HCT116 (cell line): ENCODE measurements around the gene KIAA1549. TPM values are rescaled to one million over a fixed set of nuclear protein-coding genes. Genes with fewer than 3 reads are reported as not detected.

Source experiments
- ATAC-seq: fragments of 200-7000 bp; cut with Tn5 transposase; 2 replicates; pipeline ENCODE4 v1.9.1; 2020; ENCODE audit warnings: mild to moderate bottlenecking, moderate library complexity
- BruUV-seq: library from RNA; stranded (reverse); fragments of 400-500 nt; replicated peaks from 2 replicates; lab custom pipeline; 2021; lab: Mats Ljungman, UMichigan
- CTCF ChIA-PET: fragments of 300-600 bp; sonication (Branson Sonifier 250); formaldehyde crosslinking; loops from one replicate; lab custom pipeline; 2021; ENCODE audit warnings: antibody characterized with exemption; lab: Charles Lee
- POLR2A ChIA-PET: fragments of 300-600, 350-600 bp; sonication (Branson Sonifier 250); formaldehyde crosslinking; loops from one replicate; lab custom pipeline; 2021; ENCODE audit warnings: antibody characterized with exemption; lab: Charles Lee
- RAD21 ChIA-PET, 2 experiments: fragments of 300-600 bp; sonication (Branson Sonifier 250); formaldehyde crosslinking; loops; one replicate each; lab custom pipeline; 2023; ENCODE audit warnings: low total read pairs in 2 of 2; ENCODE audit not compliant: uncharacterized antibody in 2 of 2, unreplicated experiment in 2 of 2, low non-redundant PET in 1 of 2; lab: Charles Lee
- DNase-seq: peaks from one replicate; pipeline ENCODE4 v3.0.0-alpha.2; 2010; ENCODE audit warnings: low read depth, low spot score
- H2AFZ ChIP-seq: fragments of 200-600 bp; shearing (Covaris generic), sonication (generic); 2 replicates; pipeline ENCODE4 v1.6.1; 2017; ENCODE audit warnings: low read depth, mixed run types, mixed read lengths, antibody characterized with exemption, low read length; ENCODE audit not compliant: poor library complexity, severe bottlenecking
- H3K27ac ChIP-seq: 2 replicates; pipeline ENCODE4 v1.5.1; 2012; ENCODE audit warnings: low read depth, low read length
- H3K27me3 ChIP-seq: fragments of 200-600 bp; sonication (generic); 2 replicates; pipeline ENCODE4 v1.6.1; 2016; ENCODE audit warnings: mixed run types, low read length, mixed read lengths; ENCODE audit not compliant: insufficient read depth
- H3K36me3 ChIP-seq, 2 experiments: fragments of 200-500 bp in 1 of 2; fragments of 200-600 bp in 1 of 2; sonication (Bioruptor generic) in 1 of 2; sonication (generic) in 1 of 2; 2 replicates each; pipeline versions ENCODE4 v1.5.1 to v1.6.1; 2014 to 2016; ENCODE audit warnings: low read length in 2 of 2, inconsistent platforms in 1 of 2, mixed read lengths in 1 of 2, mixed run types in 1 of 2; ENCODE audit not compliant: insufficient read depth in 2 of 2, control insufficient read depth in 1 of 2
- H3K4me1 ChIP-seq, 2 experiments: fragments of 200-600 bp in 1 of 2; sonication (generic) in 1 of 2; 2 replicates each; pipeline versions ENCODE4 v1.5.1 to v1.6.1; 2012 to 2017; ENCODE audit warnings: low read length in 2 of 2, inconsistent platforms in 1 of 2, mild to moderate bottlenecking in 1 of 2, mixed read lengths in 1 of 2, mixed run types in 1 of 2, moderate library complexity in 1 of 2; ENCODE audit not compliant: insufficient read depth in 2 of 2, control insufficient read depth in 1 of 2
- H3K4me2 ChIP-seq: fragments of 200-600 bp; sonication (generic); 2 replicates; pipeline ENCODE4 v1.6.1; 2017; ENCODE audit warnings: mixed run types, low read length, mixed read lengths
- H3K4me3 ChIP-seq, 2 experiments: fragments of 200-600 bp in 1 of 2; sonication (generic) in 1 of 2; replicated peaks in 1 of 2; 2 replicates each; pipeline ENCODE4 v1.5.1; 2011 to 2016; ENCODE audit warnings: low read length in 2 of 2, control low read depth in 1 of 2, low read depth in 1 of 2, mild to moderate bottlenecking in 1 of 2, mixed read lengths in 1 of 2, mixed run types in 1 of 2
- H3K79me2 ChIP-seq: fragments of 200-600 bp; sonication (generic); 2 replicates; pipeline ENCODE4 v1.6.1; 2017; ENCODE audit warnings: mild to moderate bottlenecking, mixed run types, low read length, moderate library complexity, mixed read lengths; ENCODE audit not compliant: insufficient read depth
- H3K9ac ChIP-seq: fragments of 200-600 bp; sonication (generic); 2 replicates; pipeline ENCODE4 v1.6.1; 2016; ENCODE audit warnings: low read length, mixed read lengths
- H3K9me2 ChIP-seq: fragments of 200-600 bp; sonication (generic), shearing (Covaris generic); 2 replicates; pipeline ENCODE4 v1.6.1; 2017; ENCODE audit warnings: mixed run types, mild to moderate bottlenecking, moderate library complexity; ENCODE audit not compliant: insufficient read depth
- H3K9me3 ChIP-seq, 2 experiments: fragments of 200-500 bp in 1 of 2; fragments of 200-600 bp in 1 of 2; sonication (Bioruptor generic) in 1 of 2; sonication (generic) in 1 of 2; 2 replicates each; pipeline ENCODE4 v1.6.1; 2014 to 2017; ENCODE audit warnings: low read length in 2 of 2, mixed read lengths in 2 of 2, inconsistent platforms in 1 of 2, low read depth in 1 of 2, mild to moderate bottlenecking in 1 of 2, mixed run types in 1 of 2, moderate library complexity in 1 of 2; ENCODE audit not compliant: control insufficient read depth in 1 of 2, insufficient read depth in 1 of 2
- H4K20me1 ChIP-seq: fragments of 200-600 bp; sonication (generic), shearing (Covaris generic); 2 replicates; pipeline ENCODE4 v1.6.1; 2017; ENCODE audit warnings: mixed run types, mild to moderate bottlenecking, moderate library complexity; ENCODE audit not compliant: insufficient read depth
- CBX3 ChIP-seq: IDR thresholded peaks from 2 replicates; pipeline ENCODE4 v1.6.1; 2012; ENCODE audit warnings: low read depth
- POLR2A ChIP-seq: IDR thresholded peaks from 2 replicates; pipeline ENCODE4 v1.7.0; 2011; ENCODE audit warnings: borderline replicate concordance; ENCODE audit not compliant: insufficient read depth, insufficient read length; ENCODE audit errors: extremely low read depth
- intact Hi-C: fragments of 100-400 bp; cut with micrococcal nuclease; formaldehyde crosslinking; loops from 2 replicates; pipeline ENCODE4 v1.10.0; 2022
- total RNA-seq: library from RNA; stranded (reverse); gene quantifications from one replicate; pipeline ENCODE4 v1.2.1, GENCODE V29; 2021; ENCODE audit not compliant: unreplicated experiment
- TF ChIP-seq, protein P1 (sequence below): IDR thresholded peaks from 2 replicates; pipeline ENCODE4 v1.6.1; 2012

The KIAA1549 gene
- total RNA-seq, 1 experiment from 2014 or later = 3.9 TPM

DNA sequence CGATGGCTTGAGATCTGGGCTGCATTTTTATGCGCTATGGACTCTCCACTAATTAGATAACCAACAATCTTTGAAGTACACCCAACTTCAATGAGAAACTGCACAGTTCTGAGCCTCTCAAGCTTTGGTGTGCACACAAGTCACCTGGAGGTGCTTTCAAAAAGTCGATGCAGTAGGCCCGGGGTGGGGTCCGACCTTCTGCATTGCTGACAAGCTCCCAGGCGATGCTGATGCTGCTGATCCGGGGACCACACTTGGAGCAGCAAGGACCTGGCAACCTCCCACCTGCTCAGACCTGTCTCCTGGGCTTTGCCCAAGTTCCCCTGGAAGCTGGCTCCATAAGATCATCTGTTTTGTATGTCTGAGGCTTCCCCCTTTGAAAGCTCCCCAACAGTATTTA is 10.7 kb downstream of the KIAA1549 start:
- BruUV-seq = no TSS peak
- intact Hi-C loops = no loop called here
- Histone ChIP-seq H4K20me1 (no peaks in the 10 kb centered on the region), H3K4me3 (no peak overlapping the region), H3K36me3 (no peaks in the 10 kb centered on the region), H3K4me1 (no peaks in the 10 kb centered on the region), H3K27me3 (no peaks in the 10 kb centered on the region), H3K4me2 (no peak overlapping the region), H3K9me2 (no peaks in the 10 kb centered on the region), H3K27ac (no peak overlapping the region), H3K79me2 (peaks cover 15% of the 10 kb centered on the region; the same call in 1 of the 2 replicates), H2AFZ (no peak overlapping the region), H3K9me3 (no peaks in the 10 kb centered on the region), H3K9ac (no peak overlapping the region)
- ChIA-PET POLR2A (no interaction called here), CTCF (no interaction called here), RAD21 (no interaction called here)
- no peak for DNase-seq
- no peak for ATAC-seq
- no peak for TF ChIP-seq POLR2A

DNA sequence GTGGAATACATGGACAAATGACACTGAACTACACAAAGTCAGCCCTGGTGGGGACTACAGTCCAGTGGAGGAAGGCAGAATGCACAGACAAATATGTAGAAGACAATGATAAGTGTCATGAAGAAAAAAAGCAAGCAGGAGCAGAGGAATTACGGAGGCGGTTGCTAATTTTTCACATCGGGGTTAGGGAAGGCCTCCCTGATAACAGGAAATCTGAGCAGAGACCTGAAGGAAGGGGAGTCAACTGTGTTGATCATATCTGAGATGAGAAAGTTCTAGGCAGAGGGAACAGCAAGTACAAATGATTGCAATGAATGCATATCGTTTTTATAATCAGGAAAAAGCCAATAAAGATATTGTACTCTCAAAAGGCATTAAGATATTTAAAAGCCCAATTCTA is 14.0 kb downstream of the KIAA1549 start:
- Histone ChIP-seq H4K20me1 (no peaks in the 10 kb centered on the region), H3K9me3 (no peaks in the 10 kb centered on the region), H3K27ac (no peak overlapping the region), H3K36me3 (no peaks in the 10 kb centered on the region), H2AFZ (no peak overlapping the region), H3K9me2 (no peaks in the 10 kb centered on the region), H3K9ac (no peak overlapping the region), H3K27me3 (no peaks in the 10 kb centered on the region), H3K4me2 (no peak overlapping the region), H3K79me2 (0 out of 2 replicates have a peak, but pooled peaks cover 5% of the 10 kb centered on the region), H3K4me1 (no peaks in the 10 kb centered on the region), H3K4me3 (no peak overlapping the region)
- CTCF ChIA-PET = no interaction called here
- intact Hi-C loops = no loop called here
- POLR2A ChIA-PET = no interaction called here
- no peak for ATAC-seq
- RAD21 ChIA-PET = no interaction called here
- DNase-seq = no peak
- TF ChIP-seq POLR2A (no peak), CBX3 (no peak)
- TF ChIP-seq, protein P1, sequence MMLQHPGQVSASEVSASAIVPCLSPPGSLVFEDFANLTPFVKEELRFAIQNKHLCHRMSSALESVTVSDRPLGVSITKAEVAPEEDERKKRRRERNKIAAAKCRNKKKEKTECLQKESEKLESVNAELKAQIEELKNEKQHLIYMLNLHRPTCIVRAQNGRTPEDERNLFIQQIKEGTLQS = no peak
- BruUV-seq = no TSS peak
